Endothelial cell (in vitro differentiated cells): Measurements from ENCODE around the gene LTB4R. TPM values are rescaled to one million over a fixed set of nuclear protein-coding genes. Genes with fewer than 3 reads are reported as not detected.
A peak's percentile ranks its signal among the peaks of the same experiment; 100 is the strongest.

Source experiments
- DNase-seq: peaks from one replicate; pipeline ENCODE4 v3.0.0; 2021; ENCODE audit warnings: low spot score
- H3K27ac Mint-ChIP-seq: one replicate; pipeline ENCODE4 v1.8.0; 2021; ENCODE audit warnings: mixed read lengths, inconsistent platforms; ENCODE audit not compliant: unreplicated experiment
- H3K27me3 Mint-ChIP-seq: one replicate; pipeline ENCODE4 v1.8.0; 2021; ENCODE audit warnings: mild to moderate bottlenecking, moderate library complexity, mixed read lengths, inconsistent platforms; ENCODE audit not compliant: unreplicated experiment
- H3K36me3 Mint-ChIP-seq: one replicate; pipeline ENCODE4 v1.8.0; 2021; ENCODE audit warnings: mild to moderate bottlenecking, low read depth, mixed read lengths, inconsistent platforms; ENCODE audit not compliant: unreplicated experiment
- H3K4me1 Mint-ChIP-seq: one replicate; pipeline ENCODE4 v1.8.0; 2021; ENCODE audit warnings: mild to moderate bottlenecking, mixed read lengths, inconsistent platforms; ENCODE audit not compliant: unreplicated experiment
- H3K4me3 Mint-ChIP-seq: one replicate; pipeline ENCODE4 v1.8.0; 2021; ENCODE audit warnings: mild to moderate bottlenecking, mixed read lengths, inconsistent platforms; ENCODE audit not compliant: unreplicated experiment
- H3K9me3 Mint-ChIP-seq: one replicate; pipeline ENCODE4 v1.8.0; 2021; ENCODE audit warnings: mixed read lengths, inconsistent platforms; ENCODE audit not compliant: unreplicated experiment
- total RNA-seq: library from RNA; stranded (reverse); fragmentation: NEBNext Ultra II Directional; extraction: Animal tissue kit (Norgen Biotek cat#: 25700); gene quantifications from one replicate; pipeline ENCODE4 v1.2.1, GENCODE V29; 2021; ENCODE audit not compliant: unreplicated experiment
- TF ChIP-seq, protein P1 (sequence below): fragments of 200-600 bp; sonication (generic); IDR thresholded peaks from one replicate; pipeline ENCODE4 v1.5.0; 2021; ENCODE audit warnings: antibody characterized with exemption; ENCODE audit not compliant: unreplicated experiment

The LTB4R gene
- total RNA-seq, 1 donor from 2014 or later: 9.5 TPM

DNA sequence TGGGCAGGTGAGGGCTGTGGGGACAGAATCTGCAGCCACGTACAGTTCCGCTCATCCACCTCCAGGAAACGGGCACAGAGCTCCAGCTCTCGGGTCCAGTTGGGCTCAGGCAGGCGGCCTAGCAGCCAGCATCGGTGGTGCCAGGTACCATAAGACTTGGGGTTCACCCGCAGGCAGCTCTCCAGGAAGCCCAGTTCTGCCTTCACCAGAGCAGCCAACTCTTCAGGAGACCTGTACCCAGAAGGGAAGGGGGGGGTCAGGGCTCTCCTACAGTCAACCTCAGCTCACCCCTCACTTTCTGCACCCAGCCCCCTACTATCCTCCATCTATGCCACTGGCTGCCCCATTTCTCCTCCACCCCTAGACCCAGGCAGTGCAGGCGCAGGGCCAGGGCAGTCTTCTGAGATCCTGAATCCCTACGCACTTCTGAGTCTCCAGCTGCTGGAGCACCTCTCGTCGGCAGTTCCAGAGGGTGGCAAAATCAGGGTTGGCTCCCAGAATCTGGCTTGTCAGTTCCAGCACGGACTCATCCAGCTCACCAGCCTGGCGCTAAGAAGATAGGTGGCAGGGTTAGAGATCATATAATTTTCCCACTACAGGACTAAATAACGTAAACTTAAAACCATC, 41.3 kb upstream of the LTB4R start:
- peaks cover 15% of the 10 kb centered on the region for H3K36me3 Mint-ChIP-seq
- peaks cover 12% of the 10 kb centered on the region for H3K4me1 Mint-ChIP-seq
- peak overlapping the region; percentile 30 for H3K27ac Mint-ChIP-seq
- no peaks in the 10 kb centered on the region for H3K9me3 Mint-ChIP-seq
- peaks cover 9% of the 10 kb centered on the region for H3K27me3 Mint-ChIP-seq
- H3K4me3 Mint-ChIP-seq: peak overlapping the region; percentile 89
- no peak for DNase-seq
- TF ChIP-seq, protein P1, sequence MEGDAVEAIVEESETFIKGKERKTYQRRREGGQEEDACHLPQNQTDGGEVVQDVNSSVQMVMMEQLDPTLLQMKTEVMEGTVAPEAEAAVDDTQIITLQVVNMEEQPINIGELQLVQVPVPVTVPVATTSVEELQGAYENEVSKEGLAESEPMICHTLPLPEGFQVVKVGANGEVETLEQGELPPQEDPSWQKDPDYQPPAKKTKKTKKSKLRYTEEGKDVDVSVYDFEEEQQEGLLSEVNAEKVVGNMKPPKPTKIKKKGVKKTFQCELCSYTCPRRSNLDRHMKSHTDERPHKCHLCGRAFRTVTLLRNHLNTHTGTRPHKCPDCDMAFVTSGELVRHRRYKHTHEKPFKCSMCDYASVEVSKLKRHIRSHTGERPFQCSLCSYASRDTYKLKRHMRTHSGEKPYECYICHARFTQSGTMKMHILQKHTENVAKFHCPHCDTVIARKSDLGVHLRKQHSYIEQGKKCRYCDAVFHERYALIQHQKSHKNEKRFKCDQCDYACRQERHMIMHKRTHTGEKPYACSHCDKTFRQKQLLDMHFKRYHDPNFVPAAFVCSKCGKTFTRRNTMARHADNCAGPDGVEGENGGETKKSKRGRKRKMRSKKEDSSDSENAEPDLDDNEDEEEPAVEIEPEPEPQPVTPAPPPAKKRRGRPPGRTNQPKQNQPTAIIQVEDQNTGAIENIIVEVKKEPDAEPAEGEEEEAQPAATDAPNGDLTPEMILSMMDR: no peak

DNA sequence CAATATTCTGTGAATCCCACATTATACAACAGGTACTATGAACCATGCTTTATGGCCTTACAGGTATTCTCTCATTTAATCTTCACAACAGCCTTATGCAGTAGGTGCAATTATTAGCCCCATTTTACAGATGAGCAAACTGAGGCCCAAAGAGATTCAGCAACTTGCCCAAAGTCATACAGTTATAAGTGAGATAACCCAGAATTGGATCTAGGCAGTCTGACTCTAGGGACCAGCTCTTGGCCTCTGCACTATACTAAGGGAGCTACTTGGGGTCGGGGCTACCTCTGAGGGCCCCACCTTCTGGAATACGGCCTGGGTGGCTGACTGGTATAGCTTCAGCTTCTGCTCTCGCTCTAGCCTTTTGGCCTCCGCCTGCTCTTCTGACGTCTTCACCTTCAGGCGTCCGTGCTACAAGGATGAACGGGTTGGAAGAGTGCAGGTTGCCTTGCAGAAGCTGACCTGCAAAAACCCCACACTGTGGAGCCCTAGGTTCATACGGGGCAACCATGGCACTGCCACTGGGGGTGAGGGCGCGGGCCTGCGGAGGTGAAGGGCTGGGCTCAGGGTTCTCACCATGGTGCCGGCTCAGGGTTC, 40.7 kb upstream of the LTB4R start:
- H3K9me3 Mint-ChIP-seq: no peaks in the 10 kb centered on the region
- H3K4me1 Mint-ChIP-seq: peaks cover 12% of the 10 kb centered on the region
- H3K27me3 Mint-ChIP-seq: peaks cover 10% of the 10 kb centered on the region
- H3K27ac Mint-ChIP-seq: peak overlapping the region; percentile 67
- peaks cover 18% of the 10 kb centered on the region for H3K36me3 Mint-ChIP-seq
- TF ChIP-seq, protein P1: no peak
- DNase-seq: no peak
- H3K4me3 Mint-ChIP-seq: peak overlapping the region; percentile 89

DNA sequence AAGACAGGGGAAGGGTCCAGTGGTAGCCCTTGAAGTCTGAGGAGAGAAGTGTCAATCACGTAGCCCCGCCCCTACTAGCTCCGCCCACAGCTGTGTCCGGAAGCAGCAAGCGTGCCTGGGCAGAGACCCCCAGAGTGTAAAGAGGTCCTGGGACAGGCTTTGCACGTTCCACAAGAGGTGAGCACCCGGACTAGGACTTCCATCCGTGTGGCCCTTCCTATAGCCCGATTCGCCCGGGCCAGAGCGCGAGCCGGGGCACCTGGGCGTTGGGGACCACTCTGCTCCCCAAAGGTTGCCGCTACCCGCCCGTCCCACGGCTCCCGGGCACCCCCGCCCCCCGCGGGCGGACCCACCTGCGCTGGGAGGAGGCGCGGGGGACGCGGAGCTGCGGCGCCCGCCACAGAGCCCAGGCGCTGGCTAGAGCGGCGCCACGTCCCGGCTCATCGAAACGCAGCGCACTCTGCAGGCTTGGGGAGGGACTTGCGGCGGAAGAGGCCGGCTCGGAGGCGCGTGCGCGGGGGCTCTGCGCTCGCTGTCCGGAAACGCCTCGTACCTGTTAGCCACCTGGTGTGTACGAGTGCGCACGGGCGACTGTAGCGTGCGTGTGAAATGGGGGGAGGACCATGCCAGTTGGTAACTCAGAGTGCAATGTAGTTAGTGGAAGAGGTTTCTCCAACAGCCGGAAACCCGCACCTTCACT, 40.0 kb upstream of the LTB4R start, which contains the start of gene RABGGTA:
TSS of gene RABGGTA (minus strand) at position 464 of the 700 bp plus-strand sequence. CDS start 482 bp downstream, outside the sequence.
- H3K36me3 Mint-ChIP-seq: peaks cover 18% of the 10 kb centered on the region
- no peaks in the 10 kb centered on the region for H3K9me3 Mint-ChIP-seq
- peak within 1 kb of the TSS; percentile 91 for H3K4me3 Mint-ChIP-seq
- H3K27ac Mint-ChIP-seq: peak within 1 kb of the TSS; percentile 87
- peaks cover 12% of the 10 kb centered on the region for H3K4me1 Mint-ChIP-seq
- DNase-seq: peak; percentile 87
- TF ChIP-seq, protein P1: peak; percentile 50
- H3K27me3 Mint-ChIP-seq: peaks cover 10% of the 10 kb centered on the region

DNA sequence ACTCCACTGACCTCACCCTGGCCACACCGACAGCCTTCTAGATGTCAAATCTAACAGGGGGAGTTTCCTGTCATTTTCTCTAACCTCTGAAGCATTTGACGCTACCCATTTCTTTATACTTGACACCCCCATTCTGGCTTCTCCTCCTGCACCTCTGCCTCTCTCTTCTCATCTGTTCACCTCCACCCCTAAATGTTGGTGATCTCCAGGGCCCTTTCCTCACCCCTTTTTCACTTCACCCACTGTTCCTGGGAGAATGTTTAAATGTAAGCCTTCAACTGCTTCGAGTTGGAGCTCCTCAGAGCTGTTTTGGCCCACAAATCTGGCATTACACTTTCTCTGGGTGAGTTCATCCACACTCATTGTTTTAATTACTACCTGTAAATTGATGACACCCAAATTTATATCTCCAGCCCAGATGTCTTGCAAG, 39.5 kb upstream of the LTB4R start:
- Mint-ChIP-seq H3K4me1 (peaks cover 12% of the 10 kb centered on the region), H3K9me3 (no peaks in the 10 kb centered on the region), H3K27ac (peak overlapping the region; percentile 87), H3K36me3 (peaks cover 15% of the 10 kb centered on the region), H3K27me3 (peaks cover 10% of the 10 kb centered on the region), H3K4me3 (peak overlapping the region; percentile 91)
- DNase-seq: no peak
- TF ChIP-seq, protein P1: no peak
